GM10847 (cell line): ENCODE measurements around the gene BICRA.

Source experiments
- POLR2A ChIP-seq: IDR thresholded peaks from 2 replicates; pipeline ENCODE4 v1.6.1; 2011; ENCODE audit not compliant: insufficient read length; ENCODE audit errors: extremely low read depth

BICRA gene

DNA sequence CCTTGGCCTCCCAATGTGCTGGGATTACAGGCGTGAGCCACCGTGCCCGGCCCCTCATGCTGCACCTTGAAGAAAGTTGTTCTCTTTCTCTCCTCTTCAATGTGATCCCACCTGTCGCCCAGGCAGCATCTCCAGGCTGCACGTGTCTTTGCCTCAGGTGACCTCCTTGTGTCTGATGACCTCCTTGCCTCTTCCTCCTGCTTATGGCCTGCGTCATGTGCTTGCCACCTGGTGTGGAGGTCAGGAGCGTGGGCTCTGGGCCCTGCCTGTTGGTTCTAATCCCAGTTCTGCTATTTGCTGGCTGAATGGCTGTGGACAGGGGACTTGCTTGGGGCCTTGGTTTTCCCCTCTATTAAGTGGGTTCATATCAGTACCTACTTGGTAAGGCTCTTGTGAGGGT lies 6.3 kb downstream of the BICRA start:
- no peak for TF ChIP-seq POLR2A

DNA sequence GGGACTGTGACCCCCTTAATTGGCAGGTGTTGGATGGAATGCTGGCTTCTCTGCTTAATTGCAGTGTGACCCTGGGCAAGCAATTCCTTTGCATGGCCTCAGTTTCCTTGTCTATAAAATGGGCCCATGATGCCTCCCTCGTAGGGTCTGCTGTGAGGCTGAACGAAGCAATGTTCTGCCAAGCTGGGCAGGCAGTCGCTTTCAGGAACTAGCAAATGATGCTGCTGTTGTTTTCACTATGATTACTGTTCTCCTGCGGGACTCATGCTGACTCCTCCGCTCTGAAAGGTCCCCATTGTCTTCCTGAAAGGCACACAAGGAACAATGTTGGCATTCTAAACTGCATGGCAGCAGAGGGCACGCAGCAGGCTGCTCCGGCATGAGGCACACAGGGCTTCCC lies 6.8 kb downstream of the BICRA start:
- TF ChIP-seq POLR2A = no peak

DNA sequence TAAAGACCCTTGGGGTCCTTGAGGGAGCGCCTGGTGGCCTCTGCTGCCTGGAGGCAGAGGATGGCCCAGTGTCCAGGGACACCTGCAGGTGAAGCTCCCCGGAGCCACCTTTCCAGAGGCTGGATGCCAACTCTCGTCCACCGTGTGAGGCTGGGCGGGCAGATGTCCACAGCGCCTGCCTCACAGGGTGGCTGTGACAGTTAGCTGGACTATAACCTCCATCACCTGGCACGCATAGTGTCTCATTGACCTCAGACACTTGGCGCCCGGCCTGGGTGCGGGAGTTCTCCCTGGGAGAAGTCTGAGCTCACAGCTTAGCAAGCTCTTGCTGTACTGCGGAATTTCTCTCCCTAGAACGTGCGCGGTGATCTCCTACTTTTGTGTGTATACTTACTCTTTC lies 9.8 kb downstream of the BICRA start:
- TF ChIP-seq POLR2A = no peak

DNA sequence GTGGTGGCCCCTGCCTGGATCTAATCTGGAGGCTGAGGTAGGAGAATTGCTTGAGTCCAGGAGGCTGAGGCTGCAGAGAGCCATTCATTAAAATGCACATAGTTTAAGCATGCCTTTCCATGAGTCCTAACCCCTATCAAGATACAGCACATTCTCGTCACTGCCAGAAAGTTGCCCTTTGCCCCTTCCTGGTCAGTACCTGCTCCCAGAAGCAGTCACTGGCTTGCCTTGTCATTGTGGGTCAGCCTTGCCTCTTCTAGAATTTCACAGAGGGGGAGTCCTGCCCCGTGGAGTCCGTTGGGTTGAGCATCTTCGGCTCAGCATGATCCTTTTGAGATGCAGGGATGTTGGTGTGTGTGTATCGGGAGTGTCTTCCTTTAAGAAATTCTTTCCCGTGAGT lies 10.8 kb downstream of the BICRA start:
- TF ChIP-seq POLR2A = no peak

DNA sequence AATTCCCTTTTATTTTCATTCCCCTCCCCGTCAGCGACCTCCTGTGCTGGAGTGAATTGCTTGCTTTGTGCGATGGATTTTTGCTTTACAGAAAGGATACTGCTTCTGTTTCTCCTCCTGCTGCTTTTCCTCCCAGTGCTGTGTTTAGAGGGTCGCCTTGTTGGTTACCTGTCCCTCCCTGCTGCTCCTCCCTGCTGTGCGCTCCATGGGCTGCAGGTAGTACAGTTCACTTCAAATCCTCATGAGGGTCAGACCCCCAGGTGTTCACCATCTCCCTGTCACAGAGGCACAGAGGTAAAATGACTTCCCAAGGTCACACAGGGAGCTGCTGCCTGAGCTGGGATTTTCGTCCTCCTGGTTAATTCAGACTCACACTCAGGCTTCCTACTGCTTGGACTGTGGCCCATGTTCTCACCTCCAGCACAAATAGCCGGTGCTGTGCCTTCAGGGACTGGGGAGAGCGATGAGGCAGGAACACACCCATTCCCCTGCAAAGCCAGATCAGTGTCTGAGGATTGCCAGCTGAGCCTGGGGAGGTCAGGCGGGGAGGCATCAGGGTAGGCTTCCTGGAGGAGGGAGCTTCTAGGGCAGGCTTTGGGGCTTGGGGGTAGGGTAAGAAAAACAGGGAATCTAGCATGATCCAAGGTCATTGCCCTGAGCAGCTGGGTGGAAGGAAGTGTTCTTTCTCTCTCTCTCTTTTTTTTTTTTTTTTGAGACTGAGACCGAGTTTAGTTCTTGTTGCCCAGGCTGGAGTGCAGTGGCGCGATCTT lies 14.4 kb downstream of the BICRA start:
- no peak for TF ChIP-seq POLR2A

DNA sequence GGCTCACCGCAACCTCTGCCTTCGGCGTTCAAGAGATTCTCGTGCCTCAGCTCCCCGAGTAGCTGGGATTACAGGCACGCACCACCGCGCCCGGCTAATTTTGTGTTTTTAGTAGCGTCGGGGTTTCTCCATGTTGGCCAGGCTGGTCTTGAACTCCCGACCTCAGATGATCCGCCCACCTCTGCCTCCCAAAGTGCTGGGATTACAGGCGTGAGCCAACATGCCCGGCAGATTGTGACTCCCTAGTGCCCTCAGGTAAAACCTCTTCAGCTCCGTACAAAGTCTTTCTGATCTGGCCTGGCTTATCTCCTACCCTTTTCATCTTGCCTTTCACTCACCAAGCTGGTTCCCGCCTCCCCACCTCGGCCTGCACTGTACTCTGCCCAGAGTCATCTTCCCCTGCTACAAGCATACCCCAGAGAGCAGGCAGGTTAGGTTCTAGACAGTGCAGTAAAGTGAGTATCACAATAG lies 15.0 kb downstream of the BICRA start:
- no peak for TF ChIP-seq POLR2A

DNA sequence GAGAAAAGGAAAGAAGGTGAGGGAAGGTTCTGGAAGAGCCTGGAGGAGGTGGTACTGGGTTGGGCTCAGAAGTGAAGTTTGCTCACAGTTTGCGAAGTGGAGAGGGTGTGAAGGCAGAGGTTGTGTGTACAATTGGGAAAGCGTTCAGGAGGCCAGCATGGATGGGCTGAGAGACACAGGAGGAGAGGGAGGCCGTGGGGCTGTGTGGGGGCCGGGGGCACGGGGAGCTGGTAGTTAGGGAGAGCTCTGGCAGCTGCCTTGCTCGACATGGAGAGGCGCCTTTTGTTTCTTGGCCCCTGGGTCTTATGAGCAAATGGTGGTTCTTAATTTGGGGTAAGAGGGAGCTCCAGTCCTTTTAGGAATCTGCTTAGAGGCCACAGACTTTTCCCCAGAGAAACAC lies 16.7 kb downstream of the BICRA start:
- TF ChIP-seq POLR2A = no peak

DNA sequence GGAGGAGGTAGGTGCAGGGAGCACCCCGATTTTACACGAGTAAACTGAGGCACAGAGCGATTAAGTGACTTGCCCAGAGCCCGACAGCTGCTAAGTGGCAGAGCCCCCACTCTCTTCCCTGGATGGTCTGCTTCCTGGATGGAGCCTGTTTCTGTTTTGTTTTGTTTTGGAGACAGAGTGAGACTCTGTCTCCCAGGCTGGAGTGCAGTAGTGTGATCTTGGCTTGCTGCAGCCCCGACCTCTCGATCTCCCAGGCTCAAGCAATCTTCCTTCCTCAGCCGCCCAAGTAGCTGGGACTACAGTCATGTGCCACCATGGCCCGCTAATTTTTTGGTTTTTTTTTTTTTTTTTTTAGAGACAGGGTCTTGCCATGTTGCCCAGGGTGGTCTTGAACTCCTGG lies 17.3 kb downstream of the BICRA start:
- no peak for TF ChIP-seq POLR2A

DNA sequence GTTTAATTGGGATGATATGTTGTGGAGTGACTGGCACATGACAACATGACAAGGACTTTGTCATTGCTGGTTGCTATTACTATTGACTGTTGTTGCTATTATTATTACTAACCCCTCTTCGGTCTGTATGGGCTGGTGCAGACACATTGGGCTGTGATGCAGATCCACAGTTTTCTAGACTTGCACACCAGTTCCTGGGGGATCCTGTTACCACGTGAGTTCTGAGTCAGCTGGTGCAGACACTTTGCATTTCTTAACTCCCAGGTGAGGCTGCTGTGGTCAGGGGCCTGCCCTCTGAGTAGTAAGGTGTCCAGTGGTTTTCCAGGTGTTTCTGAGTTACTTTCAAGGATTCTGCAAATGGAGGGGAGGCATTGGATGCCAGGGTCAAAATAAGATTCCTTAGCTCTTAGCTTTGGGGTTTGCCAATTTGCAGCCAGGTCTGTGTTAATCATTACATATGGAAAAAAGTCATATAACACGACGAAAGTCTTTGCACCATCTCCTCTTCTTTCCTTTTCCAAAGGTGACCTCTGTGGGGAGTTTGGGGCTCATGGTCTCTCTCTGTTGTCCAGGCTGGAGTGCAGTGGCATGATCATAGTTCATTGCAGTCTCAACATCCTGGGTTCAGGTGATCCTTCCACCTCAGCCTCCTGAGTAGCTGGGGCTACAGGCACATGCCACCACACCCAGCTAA lies 19.3 kb downstream of the BICRA start:
- TF ChIP-seq POLR2A = no peak

DNA sequence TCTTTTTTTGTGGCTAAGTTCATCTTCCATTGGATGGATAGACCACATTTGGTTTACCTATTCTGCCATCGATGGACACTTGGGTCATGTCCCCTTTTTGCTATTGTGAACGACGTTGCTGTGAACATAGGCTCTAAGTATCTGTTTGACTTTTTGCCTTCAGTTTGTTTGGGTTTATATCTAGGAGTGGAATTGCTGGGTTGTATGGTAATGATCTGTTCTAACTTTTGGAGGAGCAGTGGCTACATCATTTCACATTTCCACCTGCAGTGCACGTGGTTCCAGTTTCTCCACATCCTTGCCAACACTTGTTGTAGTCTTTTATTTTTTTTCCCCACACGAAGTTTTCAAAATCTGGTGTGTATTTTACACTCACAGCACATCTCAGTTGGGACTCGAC lies 21.7 kb downstream of the BICRA start:
- no peak for TF ChIP-seq POLR2A

DNA sequence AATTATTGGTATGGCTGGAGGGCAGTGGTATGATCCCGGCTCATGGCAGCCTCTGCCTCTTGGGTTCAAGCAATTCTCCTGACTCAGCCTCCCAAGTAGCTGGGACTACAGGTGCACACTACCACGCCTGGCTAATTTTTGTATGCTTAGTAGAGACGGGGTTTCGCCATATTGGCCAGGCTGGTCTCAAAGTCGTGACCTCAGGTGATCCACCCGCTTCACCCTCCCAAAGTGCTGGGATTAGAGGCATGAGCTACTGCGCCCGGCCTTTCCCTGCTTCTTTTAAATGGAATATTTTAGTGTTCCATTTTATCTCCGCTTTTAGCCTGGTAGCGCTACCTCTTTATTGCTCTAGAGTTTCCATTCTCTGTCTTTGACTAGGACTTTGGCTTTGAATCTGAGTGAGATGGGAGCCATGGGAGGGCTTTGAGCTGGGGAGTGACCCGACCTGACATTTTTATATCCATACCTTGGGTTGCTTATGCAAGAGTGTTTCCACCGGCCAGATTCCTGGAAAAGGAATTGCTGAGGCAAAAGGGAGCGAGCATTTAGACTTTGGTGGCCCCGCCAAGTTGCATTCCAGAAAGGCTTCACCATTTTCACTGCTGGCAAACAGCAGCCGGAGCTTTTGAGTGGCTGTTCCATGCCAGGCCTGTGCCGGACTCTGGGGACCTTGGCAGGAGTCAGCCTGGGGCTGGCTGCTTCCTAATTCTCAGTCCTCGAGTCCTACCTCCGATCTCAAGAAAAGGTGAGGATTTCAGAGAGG lies 22.9 kb downstream of the BICRA start:
- no peak for TF ChIP-seq POLR2A

DNA sequence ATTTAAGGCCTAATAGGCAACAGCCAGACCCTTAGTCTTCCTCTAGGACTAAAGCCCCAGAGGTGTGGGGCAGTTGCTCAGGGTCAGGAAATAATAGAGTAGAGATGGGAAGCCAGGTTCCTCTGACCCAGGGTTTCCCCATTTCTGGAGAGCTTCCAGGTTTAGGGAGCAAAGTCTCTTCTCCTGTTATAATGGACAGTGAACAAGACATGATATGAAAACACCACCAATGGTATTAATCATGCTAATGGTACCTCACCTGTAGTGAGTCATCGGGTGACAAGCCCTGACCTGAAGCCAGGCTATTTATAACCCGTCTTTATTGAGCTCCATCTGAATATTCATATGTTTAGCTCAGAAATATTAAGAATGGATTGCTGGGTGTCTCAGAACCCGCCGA lies 24.6 kb downstream of the BICRA start:
- no peak for TF ChIP-seq POLR2A

DNA sequence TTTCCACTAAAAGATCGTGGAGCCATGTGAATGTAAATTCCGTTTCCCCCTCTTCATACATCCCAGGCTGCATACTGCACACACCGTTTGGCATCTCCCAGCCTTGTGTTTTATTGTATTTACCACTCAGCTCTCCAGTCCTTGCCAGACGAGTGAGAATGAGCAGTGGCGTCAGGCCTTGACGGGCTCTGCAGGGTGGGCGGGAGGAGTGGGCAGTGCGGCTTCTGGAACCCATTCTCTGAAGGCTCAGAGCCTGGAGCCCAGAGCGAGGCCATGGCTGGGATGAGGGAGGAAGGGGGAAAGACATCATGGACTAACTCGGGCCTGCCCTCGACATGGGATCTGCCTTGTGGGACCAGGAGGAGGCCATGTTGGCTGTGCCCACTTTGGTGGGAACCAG lies 25.1 kb downstream of the BICRA start:
- no peak for TF ChIP-seq POLR2A

DNA sequence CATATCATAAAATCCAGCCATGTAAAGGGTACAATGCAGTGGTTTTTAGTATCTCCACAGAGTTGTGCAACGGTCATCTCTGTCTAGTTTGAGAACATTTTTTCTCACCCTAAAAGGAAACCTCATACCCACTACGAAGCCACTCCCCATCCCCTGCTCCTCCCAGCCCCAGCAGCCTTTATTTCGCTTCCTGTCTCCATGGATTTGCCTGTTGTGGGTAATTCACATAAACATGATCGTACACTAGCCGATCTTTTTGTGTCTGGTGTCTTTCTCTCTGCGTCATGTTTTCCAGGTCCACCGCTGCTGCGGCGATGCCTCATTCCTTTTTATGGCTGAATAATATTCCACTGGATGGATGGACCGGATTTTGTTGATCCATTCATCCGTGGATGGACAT lies 28.6 kb downstream of the BICRA start:
- no peak for TF ChIP-seq POLR2A

DNA sequence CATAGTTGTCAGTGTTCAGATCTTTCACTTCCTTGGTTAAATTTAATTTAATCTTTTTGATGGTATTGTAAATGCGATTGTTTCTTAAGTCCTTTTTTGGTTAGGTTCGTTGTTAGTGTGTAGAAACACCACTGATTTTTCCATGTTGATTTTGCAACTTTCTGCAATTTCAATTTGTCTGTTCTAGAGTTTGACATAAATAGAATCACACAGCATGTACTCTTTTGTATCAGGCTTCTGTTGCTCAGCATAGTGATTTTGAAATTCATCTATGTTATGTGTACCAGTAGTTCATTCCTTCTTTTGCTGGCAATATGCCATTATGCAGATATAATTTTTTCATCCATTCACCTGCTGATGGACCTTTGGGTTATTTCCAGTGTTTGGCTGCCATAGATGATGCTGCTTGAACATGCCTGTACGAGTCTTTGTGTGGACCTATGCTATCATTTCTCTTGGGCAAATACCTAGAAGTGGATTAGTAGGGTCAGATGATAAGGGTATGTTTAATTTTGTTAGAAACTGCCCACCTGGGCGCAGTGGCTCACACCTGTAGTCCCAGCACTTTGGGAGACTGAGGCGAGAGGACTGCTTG lies 33.1 kb downstream of the BICRA start:
- no peak for TF ChIP-seq POLR2A

DNA sequence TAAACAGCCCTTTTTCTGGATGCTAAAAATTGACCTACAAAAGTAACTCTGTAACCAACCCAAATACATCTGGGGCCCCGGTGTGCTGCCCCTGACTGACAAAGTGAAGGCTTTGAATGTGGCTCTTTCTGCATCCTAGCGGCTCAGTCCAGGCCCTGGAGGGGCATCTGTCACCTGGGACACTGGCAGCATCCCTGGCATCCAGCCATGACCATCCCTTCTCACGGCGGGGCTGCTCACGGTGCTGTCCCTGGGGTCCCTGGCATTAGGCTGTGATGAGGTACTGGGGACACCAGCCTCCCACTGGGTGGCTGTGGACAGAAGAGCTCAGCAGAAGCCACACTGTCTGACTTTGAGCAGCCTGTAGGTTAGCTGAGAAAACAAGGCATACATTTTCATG lies 34.3 kb downstream of the BICRA start:
- no peak for TF ChIP-seq POLR2A

DNA sequence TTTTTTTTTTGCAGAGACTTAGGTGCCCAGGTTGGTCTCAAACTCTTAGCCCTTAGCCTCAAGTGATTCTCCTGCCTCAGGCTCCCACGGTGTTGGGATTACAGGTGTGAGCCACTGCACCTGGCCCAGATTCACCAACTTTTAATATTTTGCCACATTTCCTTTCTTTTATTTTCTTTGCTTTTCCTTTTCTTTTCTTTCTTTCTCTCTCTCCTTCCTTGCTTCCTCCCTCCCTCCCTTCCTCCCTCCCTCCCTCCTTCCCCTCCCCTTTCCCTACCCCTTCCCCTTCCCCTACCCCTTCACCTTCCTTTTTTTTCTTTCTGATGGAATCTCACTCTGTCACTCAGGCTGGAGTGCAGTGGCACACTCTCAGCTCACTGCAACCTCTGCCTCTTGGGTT lies 35.3 kb downstream of the BICRA start:
- TF ChIP-seq POLR2A = no peak
